Right renal pelvis (tissue), 4 donors: ENCODE results near the gene BAZ1B. TPM values are rescaled to one million over a fixed set of nuclear protein-coding genes. Genes with fewer than 3 reads are reported as not detected.
A peak's percentile ranks its signal among the peaks of the same experiment; 100 is the strongest.
"Not testable (repeated sequence)": the region's sequence is repeated elsewhere in the genome, so short reads cannot be mapped to it uniquely, and the experiment has no call there.

Experiments used
- DNase-seq, 4 donors: peaks; one replicate each; pipeline ENCODE4 v3.0.0-alpha.2; 2013; ENCODE audit warnings: low read depth in 4 of 4, low spot score in 3 of 4, missing footprints in 1 of 4
- polyA plus RNA-seq, 4 donors: library from polyadenylated mRNA; unstranded; fragments of 120-200 nt; gene quantifications; one replicate each; pipeline ENCODE4 v1.2.1, GENCODE V29; 2013; ENCODE audit not compliant: insufficient read length in 4 of 4

Gene BAZ1B
- polyA plus RNA-seq, 4 donors, result 69.0 to 78.0 (median 73.6) TPM

- no peak for DNase-seq
Observed at GRCh38 chr7:73539709-73540108, 17.6 kb upstream of the BAZ1B start.

GRCh38 chr7:73538510-73538909 lies 16.4 kb upstream of the BAZ1B start:
- not testable (repeated sequence) for DNase-seq

GRCh38 chr7:73537051-73537450 lies 15.0 kb upstream of the BAZ1B start:
- no peak for DNase-seq

GRCh38 chr7:73536479-73536878 lies 14.4 kb upstream of the BAZ1B start:
- no peak for DNase-seq

- DNase-seq, result not testable (repeated sequence)
Observed at GRCh38 chr7:73535918-73536317, 13.8 kb upstream of the BAZ1B start.

- DNase-seq, result no peak
Observed at GRCh38 chr7:73533742-73534141, 11.6 kb upstream of the BAZ1B start.

GRCh38 chr7:73532224-73532623 lies 10.1 kb upstream of the BAZ1B start:
- no peak for DNase-seq

- no peak for DNase-seq
Observed at GRCh38 chr7:73530800-73531199, 8.7 kb upstream of the BAZ1B start.

GRCh38 chr7:73526896-73527821 lies 5.1 kb upstream of the BAZ1B start:
- DNase-seq, result no peak

- not testable (repeated sequence) for DNase-seq
Observed at GRCh38 chr7:73526158-73526494, 4.0 kb upstream of the BAZ1B start.

- DNase-seq, result peak in 3 of 4 donors; percentile 28 to 53 (median 50)
Observed at GRCh38 chr7:73521636-73522104, 423 bp downstream of the BAZ1B start.

- DNase-seq, result peak in 2 of 4 donors; percentile 3 to 17
Observed at GRCh38 chr7:73520673-73521635, 1.1 kb downstream of the BAZ1B start.

- DNase-seq, result no peak
Observed at GRCh38 chr7:73519867-73520672, 2.0 kb downstream of the BAZ1B start.

GRCh38 chr7:73518470-73518869 lies 3.6 kb downstream of the BAZ1B start:
- DNase-seq, result no peak

GRCh38 chr7:73517241-73517995 lies 4.7 kb downstream of the BAZ1B start:
- DNase-seq, result no peak

GRCh38 chr7:73515178-73515577 lies 6.9 kb downstream of the BAZ1B start:
- no peak for DNase-seq

GRCh38 chr7:73512018-73512780 lies 9.9 kb downstream of the BAZ1B start:
- no peak for DNase-seq

GRCh38 chr7:73509463-73509862 lies 12.6 kb downstream of the BAZ1B start:
- DNase-seq, result no peak

GRCh38 chr7:73507556-73507955 lies 14.5 kb downstream of the BAZ1B start:
- DNase-seq, result no peak
